Lung (tissue), 12 donors: ENCODE measurements around the gene PRDM16. TPM values are rescaled to one million over a fixed set of nuclear protein-coding genes. Genes with fewer than 3 reads are reported as not detected.

ENCODE experiments used
- ATAC-seq: fragments of 200-7000 bp; cut with Tn5 transposase; one replicate; pipeline ENCODE4 v1.9.1; 2020; ENCODE audit warnings: moderate number of reproducible peaks; ENCODE audit not compliant: insufficient read depth, low FRiP score
- DNase-seq, 3 donors: peaks; one replicate each; pipeline ENCODE4 v3.0.0-alpha.2; 2013 to 2017
- H3K27ac ChIP-seq, 2 donors: one replicate each; pipeline ENCODE4 v1.5.1; 2013; ENCODE audit warnings: mild to moderate bottlenecking in 2 of 2, moderate library complexity in 2 of 2, control low read depth in 1 of 2, inconsistent platforms in 1 of 2, low read depth in 1 of 2, low read length in 1 of 2
- H3K27me3 ChIP-seq, 3 donors: one replicate each; pipeline ENCODE4 v1.5.1; 2013; ENCODE audit warnings: low read length in 2 of 3; ENCODE audit not compliant: control insufficient read depth in 3 of 3, insufficient read depth in 3 of 3
- H3K36me3 ChIP-seq, 4 donors: one replicate each; pipeline ENCODE4 v1.5.1; 2013; ENCODE audit warnings: low read length in 4 of 4, mild to moderate bottlenecking in 1 of 4, moderate library complexity in 1 of 4; ENCODE audit not compliant: control insufficient read depth in 4 of 4, insufficient read depth in 4 of 4
- H3K4me1 ChIP-seq, 5 donors: one replicate each; pipeline ENCODE4 v1.5.1; 2013; ENCODE audit warnings: low read length in 5 of 5, mild to moderate bottlenecking in 2 of 5, moderate library complexity in 1 of 5; ENCODE audit not compliant: control insufficient read depth in 5 of 5, insufficient read depth in 5 of 5
- H3K4me3 ChIP-seq: one replicate; pipeline ENCODE4 v1.5.1; 2013; ENCODE audit warnings: mild to moderate bottlenecking, control low read depth, moderate library complexity
- H3K9ac ChIP-seq, 2 donors: one replicate each; pipeline ENCODE4 v1.5.1; 2013; ENCODE audit warnings: low read length in 2 of 2, control low read depth in 1 of 2; ENCODE audit not compliant: insufficient read depth in 1 of 2
- H3K9me3 ChIP-seq, 4 donors: one replicate each; pipeline ENCODE4 v1.5.1; 2013; ENCODE audit warnings: low read length in 3 of 4, mild to moderate bottlenecking in 1 of 4, moderate library complexity in 1 of 4; ENCODE audit not compliant: control insufficient read depth in 4 of 4, insufficient read depth in 3 of 4
- CTCF ChIP-seq: IDR thresholded peaks from 2 replicates; pipeline ENCODE4 v1.5.1; 2012; ENCODE audit warnings: mild to moderate bottlenecking; ENCODE audit errors: control extremely low read depth, extremely low read depth
- WGBS, 2 donors: extraction: QIAGEN DNeasy Blood & Tissue Kit; methylation state at CpG; one replicate each; pipeline ENCODE4 v1.1.7; 2013; 5-methylcytosine and 5-hydroxymethylcytosine counted together
- polyA plus RNA-seq, 2 donors: library from polyadenylated mRNA; stranded (reverse); fragments of 200-250 nt; gene quantifications; one replicate each; pipeline ENCODE4 v1.2.1, GENCODE V29; 2013
- total RNA-seq, 2 donors: library from RNA; depleted of rRNA in 1 of 2; stranded (reverse); fragments of >200 nt in 1 of 2; gene quantifications; one replicate each; pipeline ENCODE4 v1.2.1, GENCODE V29; 2014 to 2021
- donor health status: control.
- donor health status: control.
- donor health status: Bipolar disorder and iron deficiency.
- donor health status: healthy.
- donor health status: DM: yes; HTN: yes; CAD: no.

The PRDM16 gene
- total and polyA plus RNA-seq, 4 donors = 2.4 to 36.5 (median 13.1) TPM

GRCh38 chr1:3478187-3478586, 409.2 kb downstream of the PRDM16 start:
- Histone ChIP-seq H3K36me3 (peaks cover 0 to 2% (median 0%) of the 10 kb centered on the region in 4 donors), H3K9ac (no peak overlapping the region), H3K9me3 (no peaks in the 10 kb centered on the region), H3K27ac (no peak overlapping the region), H3K27me3 (no peaks in the 10 kb centered on the region), H3K4me1 (peaks cover 0 to 4% (median 0%) of the 10 kb centered on the region in 5 donors), H3K4me3 (no peak overlapping the region)
- ATAC-seq (no peak), DNase-seq (no peak)
- WGBS, 2 donors = 79 to 81% methylated on average over 24 of the region's 24 CpGs
- no peak for TF ChIP-seq CTCF

DNA sequence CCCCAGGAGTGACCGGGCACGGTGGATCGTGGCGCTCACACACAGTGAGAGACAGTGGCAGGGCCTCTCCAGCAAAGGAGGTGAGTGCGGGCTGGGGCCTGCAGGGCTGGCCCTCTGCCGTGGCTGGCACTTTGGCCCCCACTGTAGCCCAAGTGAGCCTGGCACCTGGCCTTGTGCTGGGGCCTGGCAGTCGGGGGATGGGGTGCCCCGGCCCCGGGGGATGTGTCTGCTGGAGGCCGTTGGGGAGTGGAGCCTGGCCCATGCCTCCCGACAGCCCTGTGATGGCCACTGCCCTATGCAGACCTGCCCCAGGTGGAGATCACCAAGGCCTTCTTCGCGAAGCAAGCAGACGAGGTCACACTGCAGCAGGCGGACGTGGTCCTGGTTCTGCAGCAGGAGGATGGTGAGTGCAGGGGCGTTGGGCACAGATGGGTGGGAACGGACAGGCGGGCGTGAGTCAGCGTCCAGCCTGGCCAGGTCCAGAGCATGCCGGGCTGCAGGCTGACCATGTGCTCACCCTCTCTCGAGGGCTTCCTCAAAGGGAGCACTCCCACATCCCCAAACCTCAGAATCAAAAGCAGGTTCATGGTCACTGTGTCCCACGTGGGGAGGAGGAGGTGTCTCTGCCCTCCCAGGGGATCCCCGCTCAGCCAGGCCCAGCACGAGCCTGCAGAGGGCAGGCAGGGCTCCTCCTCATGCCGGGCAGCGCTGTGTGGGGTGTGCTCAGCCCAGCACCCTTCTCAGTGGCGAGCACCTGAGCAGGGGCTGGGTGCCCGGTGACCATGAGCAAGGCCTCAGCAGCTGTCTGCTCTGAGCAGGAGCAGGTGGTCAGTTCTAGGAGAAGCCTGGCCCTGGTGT, 410.7 kb downstream of the PRDM16 start:
- Histone ChIP-seq H3K9ac (no peak overlapping the region), H3K36me3 (no peaks in the 10 kb centered on the region), H3K9me3 (no peaks in the 10 kb centered on the region), H3K27ac (no peak overlapping the region), H3K4me3 (no peak overlapping the region), H3K4me1 (no peaks in the 10 kb centered on the region), H3K27me3 (no peaks in the 10 kb centered on the region)
- DNase-seq (no peak), ATAC-seq (no peak)
- TF ChIP-seq CTCF = no peak
- WGBS, 2 donors = 76 to 80% methylated on average over 30 of the region's 30 CpGs

- no peak for TF ChIP-seq CTCF
- Histone ChIP-seq H3K4me3 (no peak overlapping the region), H3K36me3 (no peaks in the 10 kb centered on the region), H3K27ac (no peak overlapping the region), H3K9ac (no peak overlapping the region), H3K9me3 (no peaks in the 10 kb centered on the region), H3K4me1 (no peaks in the 10 kb centered on the region), H3K27me3 (no peaks in the 10 kb centered on the region)
- no peak for DNase-seq
- no peak for ATAC-seq
- 72 to 81% methylated on average over 21 of the region's 21 CpGs for WGBS, 2 donors
Measured at GRCh38 chr1:3480369-3480719, 411.3 kb downstream of the PRDM16 start.
